ENCODE results near the gene ZNF491. TPM values are rescaled to one million over a fixed set of nuclear protein-coding genes. Genes with fewer than 3 reads are reported as not detected.

ZNF491 gene
- total and polyA plus RNA-seq, 9 of the 15 experiments (the other 6 are each of a cell fraction or from before 2014, with no cell fraction given), result 0.19 to 0.95 (median 0.39) TPM; not detected in 1

DNA sequence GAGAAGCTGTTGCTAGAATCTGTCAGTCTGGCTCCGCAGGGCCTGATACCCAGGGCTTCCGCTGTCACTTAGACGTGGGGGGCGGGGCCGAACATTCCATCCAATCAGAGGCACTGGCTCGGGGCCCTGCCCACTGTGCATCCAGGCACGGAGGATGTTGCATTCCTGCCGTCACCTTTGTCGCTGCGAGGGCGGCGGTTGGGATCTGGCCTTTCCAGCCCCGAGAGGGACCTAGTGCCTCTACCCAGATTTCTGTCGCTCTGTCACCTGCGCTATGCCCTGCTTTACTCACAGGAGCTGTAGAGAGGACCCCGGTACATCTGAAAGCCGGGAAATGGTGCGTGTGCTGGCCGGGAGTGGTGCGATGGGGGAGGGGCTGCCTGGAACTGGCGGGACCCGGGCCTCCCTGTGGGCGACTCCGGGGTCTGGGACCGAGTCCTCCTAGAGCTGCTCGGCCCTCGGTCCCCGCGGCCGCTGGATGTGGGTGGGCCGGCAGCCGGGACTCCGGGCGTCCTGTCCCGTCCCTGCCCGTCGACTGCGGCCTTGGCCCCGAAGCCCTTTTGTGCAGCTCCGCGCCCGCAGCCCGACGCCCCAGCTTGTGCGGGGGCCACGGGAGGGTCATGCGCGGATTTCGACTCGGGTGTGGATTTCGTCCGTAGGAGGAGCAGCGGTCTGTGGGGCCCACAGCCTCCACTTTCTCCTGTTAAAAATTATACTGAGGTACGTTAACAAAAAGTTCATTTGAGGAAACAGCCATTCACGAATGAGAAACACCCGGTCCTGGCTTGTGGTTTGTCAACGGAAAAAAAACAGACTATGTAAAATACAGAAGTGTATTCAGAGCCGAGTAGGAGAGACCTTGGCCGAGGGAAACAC, 50.5 kb downstream of the ZNF491 start, which contains the start of gene ZNF439:
Gene ZNF439, plus strand, starts transcription at position 133 of the 876 bp plus-strand sequence. Its CDS starts 142 bp downstream, at position 275.
- H3K9me1 ChIP-seq (ENCODE audit: control insufficient read depth, insufficient read depth, low read length), result no peaks in the 10 kb centered on the region
- H2AFZ ChIP-seq (ENCODE audit: low read depth, low read length), result peak within 1 kb of the TSS; percentile 50
- ChIA-PET POLR2A (interaction anchor here (0.9 to 1.1 kb wide), 2 partner anchors 8 to 33 kb away, joined by 4 to 5 read pairs; no protein-coding TSS in a partner anchor), CTCF (ENCODE audit: low intra/inter-chr PET ratio) (no interaction called here)
- H4K20me1 ChIP-seq (replicated peaks; ENCODE audit: control insufficient read depth, insufficient read depth, low read length), result no peaks in the 10 kb centered on the region
- FAIRE-seq (no peak), ATAC-seq (peak; percentile 87), DNase-seq (ENCODE audit: extremely low read depth in 1 of 4, low spot score in 3 of 4) (peak; percentile 22 to 40 (median 36))
- in situ Hi-C loops (cut with MboI) (no loop called here), intact Hi-C loops (cut with micrococcal nuclease) (no loop called here)
- H3K27me3 ChIP-seq (ENCODE audit: control insufficient read depth in 2 of 2, insufficient read depth in 2 of 2, low read length in 2 of 2), result no peaks in the 10 kb centered on the region; a peak in 1 of 5 replicates
- H3K4me1 ChIP-seq (replicated peaks in 1 of 2; ENCODE audit: control insufficient read depth in 2 of 2, insufficient read depth in 2 of 2, low read length in 2 of 2), result peaks cover 3 to 9% of the 10 kb centered on the region in 2 experiments; a peak in 4 of 5 replicates
- TF ChIP-seq, protein P1, sequence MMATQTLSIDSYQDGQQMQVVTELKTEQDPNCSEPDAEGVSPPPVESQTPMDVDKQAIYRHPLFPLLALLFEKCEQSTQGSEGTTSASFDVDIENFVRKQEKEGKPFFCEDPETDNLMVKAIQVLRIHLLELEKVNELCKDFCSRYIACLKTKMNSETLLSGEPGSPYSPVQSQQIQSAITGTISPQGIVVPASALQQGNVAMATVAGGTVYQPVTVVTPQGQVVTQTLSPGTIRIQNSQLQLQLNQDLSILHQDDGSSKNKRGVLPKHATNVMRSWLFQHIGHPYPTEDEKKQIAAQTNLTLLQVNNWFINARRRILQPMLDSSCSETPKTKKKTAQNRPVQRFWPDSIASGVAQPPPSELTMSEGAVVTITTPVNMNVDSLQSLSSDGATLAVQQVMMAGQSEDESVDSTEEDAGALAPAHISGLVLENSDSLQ (IDR thresholded peaks at IDR 0.05), result peak; percentile 58
- TF ChIP-seq IFI16 (CRISPR knock-in tag; IDR thresholded peaks at IDR 0.05), result no peak
- no peak for TF ChIP-seq NR2F6 (CRISPR knock-in tag; IDR thresholded peaks at IDR 0.05)
- peak; percentile 66 for TF ChIP-seq NFYB (IDR thresholded peaks at IDR 0.05; ENCODE audit: extremely low read depth, insufficient read length)
- H3K4me3 ChIP-seq, result no peak within 1 kb of the TSS
- no peak within 1 kb of the TSS for H3K9ac ChIP-seq (ENCODE audit: insufficient read depth in 1 of 2, low read depth in 2 of 2, low read length in 2 of 2)
- no peaks in the 10 kb centered on the region for H3K36me3 ChIP-seq (ENCODE audit: control insufficient read depth, insufficient read depth, low read length)
- H3K9me3 ChIP-seq (replicated peaks; ENCODE audit: control insufficient read depth, insufficient read depth, low read depth, low read length), result no peaks in the 10 kb centered on the region
- no peaks in the 10 kb centered on the region for H3K79me2 ChIP-seq (ENCODE audit: control insufficient read depth, insufficient read depth, low read length)
- WGBS (ENCODE audit: insufficient coverage, low coverage, missing lambda C conversion rate), result 48% methylated on average over 48 of the region's 59 CpGs
- no peak within 1 kb of the TSS for H3K27ac ChIP-seq (ENCODE audit: extremely low read depth, low read depth, low read length)
- no peak within 1 kb of the TSS for H3K4me2 ChIP-seq (ENCODE audit: insufficient read depth, low read length)
- no TSS peak for BruUV-seq (replicated peaks)

Measured in K562 (cell line).